Eye (tissue), 1 donor: ENCODE measurements around the gene CUEDC1.
A peak's percentile ranks its signal among the peaks of the same experiment; 100 is the strongest.
"Not testable (repeated sequence)": the region's sequence is repeated elsewhere in the genome, so short reads cannot be mapped to it uniquely, and the experiment has no call there.

Experiments used
- DNase-seq: peaks from one replicate; pipeline ENCODE4 v3.0.0-alpha.2; 2015

CUEDC1 gene

GRCh38 chr17:57938061-57938502, 17.1 kb downstream of the CUEDC1 start:
- DNase-seq, result peak; percentile 15

- DNase-seq, result no peak
These were observed 17.7 kb downstream of the CUEDC1 start for GRCh38 chr17:57937492-57937891.

DNA sequence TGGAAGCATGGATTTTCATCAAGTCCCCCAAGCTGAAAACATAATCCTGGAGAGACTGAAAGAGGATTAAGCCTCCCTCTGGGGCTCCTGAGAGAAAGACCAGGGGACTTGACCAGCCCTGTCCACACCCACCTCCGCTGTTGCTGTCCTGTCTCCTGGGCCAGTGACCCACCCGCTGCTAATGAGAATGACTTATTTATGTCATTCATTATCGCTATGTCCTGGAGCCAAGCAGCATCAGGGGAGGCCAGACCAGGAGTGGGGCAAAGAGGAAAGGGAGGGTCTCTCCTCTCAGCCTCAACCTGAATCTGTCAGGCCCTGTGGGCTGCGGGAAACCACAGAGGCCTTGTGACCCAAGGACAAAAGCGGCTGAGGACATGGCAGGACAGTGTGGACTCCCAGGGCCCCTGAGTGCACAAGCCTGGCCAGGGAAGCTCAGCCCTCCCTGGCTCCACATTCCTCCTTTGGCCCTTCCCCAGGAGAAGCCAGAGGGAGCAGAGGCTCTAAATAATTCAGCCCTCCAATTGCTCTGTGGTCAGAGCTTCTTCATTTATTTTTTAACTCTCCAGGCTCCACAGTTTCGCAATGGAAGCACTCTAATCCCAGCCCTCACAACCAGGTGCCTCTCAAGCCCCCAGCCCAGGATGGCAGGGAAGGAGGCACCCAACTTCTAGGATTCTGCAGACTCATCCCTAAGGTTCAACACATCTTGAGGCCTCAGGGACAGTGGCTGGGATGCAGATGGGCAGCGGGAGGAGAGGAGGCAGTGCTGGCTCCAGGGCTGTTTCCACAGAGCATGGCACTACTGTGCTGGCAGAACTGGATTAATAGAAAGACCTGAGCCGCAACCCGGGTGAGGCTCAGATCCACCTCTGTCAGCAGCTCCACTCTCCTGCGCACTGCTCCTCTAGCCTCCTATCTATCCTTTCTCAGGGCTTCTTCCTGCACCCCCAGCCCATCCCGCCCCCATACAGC, 19.1 kb downstream of the CUEDC1 start:
- DNase-seq, result no peak

DNA sequence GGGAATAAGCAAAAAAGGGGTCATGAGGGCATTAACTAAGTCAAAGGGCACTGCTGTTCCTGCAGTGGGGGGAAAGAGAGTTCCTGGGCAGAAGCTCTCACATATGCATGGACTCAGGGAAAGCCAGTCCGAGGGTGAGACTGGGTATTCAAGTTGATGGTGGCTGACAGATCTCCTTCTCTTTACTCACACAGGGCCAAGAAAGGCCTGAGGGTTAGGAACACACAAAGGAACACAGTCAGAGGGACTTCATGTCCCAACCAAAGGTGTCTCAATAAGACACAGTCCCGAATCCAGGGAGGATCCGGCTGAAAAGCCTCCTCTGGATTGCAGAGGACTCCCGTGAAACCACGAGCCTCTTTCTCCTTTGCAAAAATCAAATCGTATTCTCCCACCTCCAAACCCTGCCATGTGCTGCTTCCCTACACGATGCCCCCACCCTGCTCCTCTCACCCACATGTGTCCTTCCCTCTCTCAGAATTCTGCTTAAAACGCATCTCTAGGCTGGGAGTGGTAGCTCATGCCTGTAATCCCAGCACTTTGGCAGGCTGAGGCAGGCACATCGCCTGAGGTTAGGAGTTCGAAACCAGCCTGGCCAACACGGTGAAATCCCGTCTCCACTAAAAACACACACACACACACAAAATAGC, 23.6 kb downstream of the CUEDC1 start:
- DNase-seq, result no peak

DNA sequence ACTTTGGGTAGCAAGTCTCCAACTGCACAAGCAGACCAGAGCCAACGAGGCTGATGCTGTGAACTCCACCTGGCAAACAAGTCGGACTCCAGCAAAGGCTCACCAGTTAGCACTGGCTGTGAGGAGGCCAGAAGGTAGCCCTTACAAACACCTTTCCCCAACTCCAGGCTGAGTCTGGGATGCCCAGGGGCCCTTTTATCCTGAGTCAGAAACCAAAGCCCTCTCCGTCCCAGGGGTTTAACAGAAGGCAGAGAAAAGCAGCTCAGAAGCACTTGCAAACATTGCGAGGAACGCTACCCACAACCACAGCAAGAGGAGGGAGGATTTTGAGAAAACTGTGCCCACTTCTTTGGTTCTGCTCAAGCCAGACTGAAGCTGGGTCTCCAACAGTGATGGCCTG, 25.0 kb downstream of the CUEDC1 start:
- DNase-seq, result no peak

- no peak for DNase-seq
These were observed 25.8 kb downstream of the CUEDC1 start for GRCh38 chr17:57929386-57929785.

GRCh38 chr17:57928928-57929327, 26.3 kb downstream of the CUEDC1 start:
- no peak for DNase-seq

DNA sequence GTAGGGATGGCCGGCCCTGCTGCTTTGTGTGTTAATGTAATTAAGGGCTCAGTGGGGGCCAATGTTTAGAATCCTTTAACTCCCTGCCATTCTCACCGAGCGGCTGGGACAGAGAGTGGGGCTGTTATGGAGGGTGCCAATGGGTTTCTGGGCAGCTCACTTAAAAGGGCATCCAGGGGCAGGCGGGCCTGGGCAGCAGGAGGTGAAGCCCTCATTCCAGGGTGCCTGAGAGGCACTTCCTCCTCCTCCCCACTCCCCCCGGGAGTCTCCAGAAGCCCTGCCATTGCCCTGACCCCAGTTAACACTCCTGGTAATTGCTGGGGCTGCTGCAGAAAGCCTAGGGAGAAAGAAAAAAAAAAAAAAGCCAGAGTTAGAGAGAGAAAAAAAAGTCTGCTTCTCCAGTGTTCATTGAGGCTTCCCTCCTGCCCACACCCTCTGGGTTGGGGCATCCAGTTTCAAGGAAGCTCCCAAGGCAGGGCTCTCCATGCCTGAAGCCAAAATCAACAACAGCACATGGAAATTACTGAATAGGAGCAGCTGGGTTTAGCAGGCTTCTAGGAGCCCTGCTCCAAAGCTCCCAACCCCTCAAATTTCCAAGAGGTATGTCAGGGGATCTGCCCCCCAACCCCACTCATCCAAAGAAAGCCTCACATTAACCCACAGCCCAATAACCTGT, 28.0 kb downstream of the CUEDC1 start:
- DNase-seq, result peak; percentile 90

GRCh38 chr17:57926723-57927047, 28.5 kb downstream of the CUEDC1 start:
- DNase-seq, result no peak

DNA sequence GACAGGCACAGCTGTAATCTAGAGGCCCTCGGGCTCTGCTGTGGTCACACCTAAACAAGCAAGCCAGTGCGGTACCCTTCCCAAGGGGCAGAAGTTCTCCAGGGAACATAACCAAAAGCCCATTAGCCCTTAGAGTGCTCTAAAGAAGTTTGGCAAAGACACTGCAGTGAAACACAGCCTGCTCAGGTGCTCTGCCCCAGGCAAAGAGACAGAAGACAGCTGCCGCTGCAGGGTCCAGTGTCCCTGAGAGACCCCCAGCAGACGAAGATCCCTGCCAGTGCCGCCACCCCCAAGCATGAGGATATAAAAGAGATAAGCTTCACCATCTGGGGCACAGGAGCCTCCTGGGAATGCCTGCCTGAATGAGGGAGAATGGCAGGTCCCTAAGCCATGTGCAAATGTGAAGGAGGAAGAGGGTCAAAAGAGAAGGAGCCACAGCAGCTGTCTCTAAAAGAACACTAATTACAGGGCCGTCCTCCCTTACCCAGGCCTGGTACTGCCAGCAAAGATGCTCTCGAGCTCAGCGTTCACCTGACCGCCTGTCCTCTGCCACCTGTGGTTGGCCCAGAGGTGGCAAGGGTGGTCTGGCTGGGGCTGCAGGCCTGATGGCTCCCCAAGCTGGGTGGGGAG, 29.7 kb downstream of the CUEDC1 start:
- DNase-seq, result peak; percentile 76

DNA sequence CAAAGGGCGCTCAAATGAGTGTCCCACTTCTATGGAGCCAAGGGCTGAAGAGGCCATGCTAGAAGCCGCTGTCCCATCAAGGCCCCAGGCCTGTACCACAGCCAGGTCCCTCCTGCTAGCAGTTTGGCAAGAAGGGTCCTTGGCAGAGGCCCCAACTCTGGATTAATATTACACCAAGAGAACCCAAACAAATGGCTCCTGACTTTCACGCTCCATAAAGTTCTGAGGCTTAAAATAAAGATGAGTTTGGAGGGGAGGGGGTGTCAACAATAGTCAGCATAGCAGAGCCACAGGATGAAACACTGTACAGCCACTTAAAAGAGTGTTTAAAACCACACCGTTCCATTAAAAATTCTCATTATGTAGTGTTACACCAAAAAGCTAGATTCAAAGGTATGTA, 30.5 kb downstream of the CUEDC1 start:
- no peak for DNase-seq

DNA sequence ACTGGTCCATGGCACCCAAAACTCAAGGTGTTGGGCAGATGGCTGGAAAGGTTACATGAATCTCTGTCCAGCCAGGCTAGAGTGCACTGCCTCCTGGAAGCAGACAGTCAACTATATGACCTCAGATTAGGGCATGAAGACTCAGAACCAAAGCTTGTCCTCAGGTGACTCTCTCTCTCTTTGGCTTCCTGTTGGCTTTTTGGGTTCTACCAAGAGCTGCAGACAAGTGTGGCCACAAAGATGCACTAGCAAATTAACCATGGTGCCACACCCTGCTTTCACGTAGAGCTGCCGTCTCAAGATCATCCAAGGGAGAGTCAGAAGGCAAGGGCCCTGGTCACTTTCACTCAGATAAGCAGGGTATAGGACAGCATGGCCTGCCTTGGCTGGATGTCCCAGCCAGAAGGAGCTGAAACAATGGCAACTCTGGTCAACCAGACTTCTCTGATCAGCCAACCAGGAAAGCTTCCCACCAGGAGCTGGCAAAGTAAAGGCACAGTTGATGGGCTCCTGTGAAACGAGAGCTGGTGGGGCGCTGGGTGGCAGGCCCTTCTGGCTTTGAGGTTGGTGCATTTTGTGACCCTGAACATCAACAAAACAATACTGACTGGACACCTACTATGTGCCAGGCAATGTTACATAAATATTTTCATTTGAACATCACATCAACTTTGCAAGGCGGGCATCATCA, 31.9 kb downstream of the CUEDC1 start:
- no peak for DNase-seq

DNA sequence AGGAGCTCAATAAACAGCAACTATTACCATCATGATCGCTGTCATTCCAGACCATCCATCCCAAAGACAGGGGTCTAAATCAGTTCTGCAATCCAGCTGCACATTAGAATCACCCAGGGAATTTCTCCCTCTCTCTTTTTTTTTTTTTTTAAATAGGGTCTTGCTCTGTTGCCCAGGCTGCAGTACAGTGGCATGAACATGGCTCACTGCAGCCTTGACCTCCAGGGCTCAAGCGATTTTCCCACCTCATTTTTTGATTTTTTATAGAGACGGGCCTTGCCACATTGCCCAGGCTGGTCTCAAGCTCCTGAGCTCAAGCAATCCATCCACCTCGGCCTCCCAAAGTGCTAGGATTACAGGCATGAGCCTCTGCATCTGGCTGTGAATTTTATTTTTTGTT, 32.5 kb downstream of the CUEDC1 start:
- not testable (repeated sequence) for DNase-seq

DNA sequence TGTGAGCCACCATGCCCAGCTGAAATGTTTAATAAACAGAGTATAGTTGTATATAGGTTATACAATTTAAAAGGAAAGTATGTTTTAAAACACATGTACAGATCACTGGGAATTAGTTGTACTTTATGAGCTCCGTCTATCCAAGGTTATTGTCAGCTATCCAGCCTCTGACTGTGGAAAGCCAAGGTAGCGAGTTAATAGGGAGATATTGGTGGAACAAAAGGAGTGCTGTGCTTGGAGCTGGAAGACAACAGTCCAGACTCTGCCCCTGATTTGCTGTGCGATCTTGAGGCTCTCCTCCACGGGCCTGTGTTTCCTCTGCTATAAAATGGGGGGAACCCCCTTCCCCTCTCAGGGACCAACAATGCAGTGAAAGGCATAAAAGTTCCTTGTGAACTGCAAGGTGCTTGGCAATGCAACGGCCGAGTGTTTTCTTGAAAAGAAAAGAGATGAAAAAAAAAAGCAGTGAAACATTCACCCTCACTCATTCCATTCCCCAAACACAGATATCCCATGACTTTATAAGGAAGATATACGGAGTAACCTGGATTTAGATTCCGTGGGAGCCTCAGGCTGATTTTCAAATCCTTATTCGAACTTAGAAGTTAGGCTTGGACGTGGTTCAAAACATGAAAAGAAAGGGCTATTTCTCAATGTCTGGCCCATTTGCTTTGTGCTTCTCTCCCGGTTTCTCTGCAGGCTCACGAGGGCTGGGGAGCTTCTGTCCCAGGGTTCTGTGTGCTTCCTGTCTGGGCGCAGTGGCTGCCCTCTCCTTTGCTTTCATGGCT, 34.1 kb downstream of the CUEDC1 start:
- DNase-seq, result no peak

DNA sequence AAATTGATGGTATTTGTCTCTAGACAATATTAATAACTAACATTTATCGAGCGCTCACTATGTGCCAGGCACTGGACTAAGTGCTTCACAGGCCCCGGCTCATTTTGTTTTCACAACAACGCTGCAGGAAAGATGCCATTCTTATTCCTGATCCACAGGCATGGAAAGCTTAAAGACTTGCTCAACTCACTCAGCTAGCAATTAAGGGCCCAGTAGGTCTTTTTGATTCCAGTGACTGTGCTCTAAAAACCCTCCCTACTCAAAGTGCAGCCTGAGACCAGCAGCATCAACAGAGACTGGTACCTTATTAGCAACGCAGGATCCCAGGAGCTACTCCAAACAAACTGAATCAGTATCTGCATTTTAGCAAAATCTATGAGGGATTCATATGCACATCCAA, 35.3 kb downstream of the CUEDC1 start:
- DNase-seq, result no peak

DNA sequence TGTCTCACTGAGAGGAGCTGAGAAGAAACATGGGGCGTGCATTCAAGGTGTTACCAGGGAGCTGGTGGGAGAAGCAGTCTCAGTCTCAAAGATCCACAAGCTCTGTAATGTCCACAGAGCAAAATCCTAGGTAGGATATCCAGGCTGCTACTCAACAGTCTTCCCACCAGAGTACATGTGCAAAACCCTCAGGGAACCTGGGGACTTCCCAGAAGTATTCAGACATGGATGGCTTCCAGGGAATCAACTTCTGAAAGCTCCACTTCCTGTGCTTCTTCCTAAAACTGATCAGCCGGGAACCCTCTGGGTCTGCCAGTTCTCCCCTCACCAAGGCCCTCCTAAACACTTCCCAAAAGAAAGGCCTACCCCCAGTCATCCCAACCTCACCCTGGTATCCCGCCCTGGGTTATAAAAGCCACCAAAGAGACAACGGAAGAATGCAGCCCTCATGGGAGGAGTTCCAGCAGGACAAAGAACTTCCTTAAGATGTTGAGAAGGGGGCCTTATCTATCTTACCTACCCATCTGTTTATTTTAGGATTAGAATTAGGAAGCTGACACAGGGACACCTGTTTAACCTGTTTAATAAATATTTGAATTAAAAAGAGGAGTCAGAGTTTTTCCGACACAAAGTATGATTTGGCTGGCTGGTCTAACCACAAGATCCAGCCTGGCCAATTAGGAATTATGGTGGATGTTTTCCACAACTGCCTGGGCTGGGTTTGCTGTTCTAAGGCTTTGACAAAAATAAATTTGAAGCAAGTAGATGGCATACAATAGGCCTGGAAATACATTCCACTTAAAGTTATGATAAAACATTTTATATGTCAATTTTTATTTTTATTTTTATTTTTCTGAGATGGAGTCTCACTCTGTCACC, 37.0 kb downstream of the CUEDC1 start:
- no peak for DNase-seq

- no peak for DNase-seq
These were observed 38.0 kb downstream of the CUEDC1 start for GRCh38 chr17:57916925-57917858.

DNA sequence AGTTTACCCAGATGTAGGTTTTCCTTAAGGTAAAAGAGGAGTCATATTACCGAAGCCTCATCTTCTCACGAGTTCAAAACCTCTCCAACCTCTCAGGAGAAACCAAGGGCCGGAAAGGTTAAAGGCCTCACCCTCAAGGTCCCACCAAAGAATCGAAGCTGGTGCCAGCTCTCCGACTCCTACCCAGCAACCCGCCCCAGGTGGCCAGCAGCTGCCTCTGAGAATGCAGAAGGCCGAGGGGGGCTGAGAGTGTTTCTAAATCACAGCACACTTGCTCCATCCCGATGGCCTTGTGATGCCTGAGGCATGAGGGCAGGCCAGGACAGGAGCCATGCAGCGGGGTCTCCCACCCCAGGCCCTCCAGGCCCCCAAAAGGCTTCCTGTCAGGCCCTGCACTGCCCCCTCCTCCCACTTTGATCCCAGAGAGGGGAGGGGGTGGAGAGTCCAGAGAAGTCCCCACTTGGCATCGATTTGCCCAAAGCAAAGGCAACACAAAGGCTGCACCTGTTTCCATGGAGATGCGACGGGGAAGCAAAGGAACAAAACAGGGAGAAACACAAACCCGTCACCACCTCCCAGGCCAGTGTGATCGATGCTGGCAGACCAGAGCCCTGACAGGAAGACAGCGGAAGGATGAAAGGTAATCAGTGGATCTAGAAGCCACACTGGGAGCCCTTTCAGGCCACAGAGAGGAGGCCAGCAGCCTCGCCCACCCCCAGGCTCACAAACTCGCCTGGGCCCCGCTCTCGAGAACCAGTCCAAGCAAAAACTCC, 39.0 kb downstream of the CUEDC1 start:
- peak; percentile 92 for DNase-seq

DNA sequence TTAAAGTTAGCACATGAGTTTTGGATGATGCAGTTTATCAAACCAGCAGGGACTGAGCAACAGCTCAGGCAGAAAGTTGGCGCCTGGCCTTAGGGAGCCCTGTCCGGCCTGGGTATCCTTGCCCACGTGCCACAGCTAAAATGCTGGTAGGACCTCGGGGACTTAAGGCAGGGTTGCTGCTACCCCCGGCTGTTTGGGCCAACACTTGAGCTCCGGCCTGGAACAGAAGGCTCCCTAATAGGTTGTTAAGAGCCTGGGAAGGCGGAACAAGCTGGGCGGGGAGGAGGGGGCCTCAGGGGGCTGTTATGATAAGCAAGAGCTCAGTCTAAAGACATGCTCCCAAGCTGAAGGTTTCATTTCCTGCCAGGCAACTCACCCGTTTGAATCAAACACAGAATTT, 39.7 kb downstream of the CUEDC1 start:
- DNase-seq, result peak; percentile 73
